A549 (cell line): ENCODE data around the gene ZNF580. TPM values are rescaled to one million over a fixed set of nuclear protein-coding genes. Genes with fewer than 3 reads are reported as not detected.

ENCODE experiments used
- ATOH8 ChIP-seq: fragments of 250-450 bp; sonication (Bioruptor Pico); IDR thresholded peaks from 2 replicates; pipeline ENCODE4 v1.5.0; 2020; ENCODE audit warnings: low read depth, mild to moderate bottlenecking, moderate library complexity
- CHD4 ChIP-seq: fragments of 200-600 bp; sonication (generic); IDR thresholded peaks from 2 replicates; pipeline ENCODE4 v1.6.1; 2016; ENCODE audit warnings: antibody characterized with exemption, mild to moderate bottlenecking, borderline replicate concordance
- CTCF ChIP-seq: fragments of >200 bp; sonication (Bioruptor Twin); formaldehyde crosslinking; IDR thresholded peaks from 3 replicates; pipeline ENCODE4 v1.5.1; 2016
- E2F6 ChIP-seq: IDR thresholded peaks from 2 replicates; pipeline ENCODE4 v1.6.1; 2012; ENCODE audit warnings: low read depth, borderline replicate concordance
- EHF ChIP-seq: fragments of 250-450 bp; sonication (Bioruptor Pico); IDR thresholded peaks from 2 replicates; pipeline ENCODE4 v1.5.0; 2020; ENCODE audit warnings: mild to moderate bottlenecking
- EP300 ChIP-seq, 2 experiments: fragments of >200 bp; sonication (Bioruptor Twin); formaldehyde crosslinking; IDR thresholded peaks; 2 replicates in 1 of 2; 3 replicates in 1 of 2; pipeline ENCODE4 v1.6.1; 2016 to 2017
- ESRRA ChIP-seq: fragments of 150-350 bp; IDR thresholded peaks from 2 replicates; pipeline ENCODE4 v1.6.1; 2014; ENCODE audit warnings: mild to moderate bottlenecking, low read length, borderline replicate concordance
- FOSL2 ChIP-seq, 2 experiments: fragments of 450-650 bp in 1 of 2; fragments of >200 bp in 1 of 2; sonication (Bioruptor Twin) in 1 of 2; formaldehyde crosslinking; IDR thresholded peaks; 2 replicates each; pipeline versions ENCODE4 v1.5.0 to v1.6.1; 2016 to 2020; ENCODE audit warnings: mild to moderate bottlenecking in 1 of 2, moderate library complexity in 1 of 2
- GATA3 ChIP-seq: IDR thresholded peaks from 2 replicates; pipeline ENCODE4 v1.6.1; 2012; ENCODE audit warnings: borderline replicate concordance
- HDAC2 ChIP-seq: fragments of 200-600 bp; sonication (generic); IDR thresholded peaks from 2 replicates; pipeline ENCODE4 v1.6.1; 2016
- HEYL ChIP-seq: fragments of 250-450 bp; sonication (Bioruptor Pico); IDR thresholded peaks from 2 replicates; pipeline ENCODE4 v1.8.0; 2021; ENCODE audit warnings: mild to moderate bottlenecking, moderate library complexity
- JUN ChIP-seq, 2 experiments: fragments of >200 bp; sonication (Bioruptor Twin); formaldehyde crosslinking; IDR thresholded peaks; 2 replicates in 1 of 2; 3 replicates in 1 of 2; pipeline ENCODE4 v1.6.1; 2016 to 2017
- JUNB ChIP-seq: fragments of >200 bp; sonication (Bioruptor Twin); formaldehyde crosslinking; IDR thresholded peaks from 2 replicates; pipeline ENCODE4 v1.6.1; 2016
- KDM5A ChIP-seq: fragments of 200-600 bp; sonication (generic); IDR thresholded peaks from 2 replicates; pipeline ENCODE4 v1.6.1; 2016; ENCODE audit warnings: antibody characterized with exemption, mild to moderate bottlenecking
- MAFK ChIP-seq: fragments of 450-650 bp; IDR thresholded peaks from 2 replicates; pipeline ENCODE4 v1.6.1; 2014; ENCODE audit not compliant: partially characterized antibody
- MAZ ChIP-seq: fragments of 150-350 bp; IDR thresholded peaks from 2 replicates; pipeline ENCODE4 v1.6.1; 2014; ENCODE audit warnings: antibody characterized with exemption, low read depth, low read length, borderline replicate concordance
- MYC ChIP-seq: IDR thresholded peaks from 2 replicates; pipeline ENCODE4 v1.6.1; 2012; ENCODE audit warnings: mild to moderate bottlenecking, inconsistent platforms, low read length, improper control_type of control experiment, borderline replicate concordance
- NFE2L2 ChIP-seq: fragments of 150-350 bp; conservative IDR thresholded peaks from 2 replicates; pipeline ENCODE4 v1.6.1; 2014; ENCODE audit warnings: low read length
- PHF8 ChIP-seq: fragments of 200-600 bp; sonication (generic); IDR thresholded peaks from 2 replicates; pipeline ENCODE4 v1.6.1; 2016; ENCODE audit warnings: low read depth, mild to moderate bottlenecking, antibody characterized with exemption, moderate library complexity, borderline replicate concordance
- POLR2AphosphoS2 ChIP-seq: conservative IDR thresholded peaks from 2 replicates; pipeline ENCODE4 v1.6.1; 2012; ENCODE audit warnings: low read length, improper control_type of control experiment, inconsistent platforms
- REST ChIP-seq: fragments of 200-600 bp; sonication (generic); IDR thresholded peaks from 2 replicates; pipeline ENCODE4 v1.6.1; 2016; ENCODE audit warnings: antibody characterized with exemption, mild to moderate bottlenecking, moderate library complexity
- RFX5 ChIP-seq: fragments of 450-650 bp; IDR thresholded peaks from 2 replicates; pipeline ENCODE4 v1.7.1; 2014; ENCODE audit warnings: antibody characterized with exemption, mild to moderate bottlenecking, moderate library complexity
- TFCP2L1 ChIP-seq: fragments of 250-450 bp; sonication (Bioruptor Pico); IDR thresholded peaks from 2 replicates; pipeline ENCODE4 v1.5.0; 2021; ENCODE audit warnings: mild to moderate bottlenecking
- ZC3H11A ChIP-seq: fragments of 450-650 bp; IDR thresholded peaks from 2 replicates; pipeline ENCODE4 v1.6.1; 2014; ENCODE audit warnings: antibody characterized with exemption, mild to moderate bottlenecking
- ZNF302 ChIP-seq: fragments of 250-450 bp; sonication (Bioruptor Pico); IDR thresholded peaks from 2 replicates; pipeline ENCODE4 v1.9.0; 2021; ENCODE audit warnings: inconsistent platforms, mild to moderate bottlenecking, moderate library complexity
- polyA plus RNA-seq, 4 experiments: library from polyadenylated mRNA; depleted of rRNA in 3 of 4; stranded (reverse); fragments of >200 nt; fragmentation: RNase III in 1 of 4; extraction: RNeasy Plus Mini Kit Qiagen cat#74134 plus additional on column Dnase treatment in 1 of 4; gene quantifications; 2 replicates in 3 of 4; 3 replicates in 1 of 4; pipeline ENCODE4 v1.2.3, GENCODE V29; 2011 to 2017

Gene ZNF580
- polyA plus RNA-seq, 2 of the 4 experiments (the other 2 are of a cell fraction), result 9.2 to 52.8 TPM

GRCh38 chr19:55605207-55605636 is 35.6 kb upstream of the ZNF580 start (continued):
- no peak for TF ChIP-seq CHD4
- no peak for TF ChIP-seq NFE2L2
- TF ChIP-seq MYC, result peak; percentile 84
- TF ChIP-seq HDAC2, result no peak
- TF ChIP-seq EP300 (IDR thresholded peaks at IDR 0.05), result no peak
- no peak for TF ChIP-seq ZC3H11A
- TF ChIP-seq PHF8, result no peak
- TF ChIP-seq JUNB, result no peak
- TF ChIP-seq ATOH8 (CRISPR knock-in tag), result no peak
- no peak for TF ChIP-seq HEYL (CRISPR knock-in tag)
- TF ChIP-seq TFCP2L1, result no peak
- TF ChIP-seq EHF (CRISPR knock-in tag), result no peak
- TF ChIP-seq RFX5, result no peak
- TF ChIP-seq JUN (IDR thresholded peaks at IDR 0.05), result 0 out of 5 replicates have a peak, but pooled peaks of 1 of the 2 experiments have one; percentile 17
- TF ChIP-seq FOSL2 (IDR thresholded peaks at IDR 0.05), result no peak
- TF ChIP-seq FOSL2 (CRISPR knock-in tag; IDR thresholded peaks at IDR 0.05), result no peak
- no peak for TF ChIP-seq REST
- TF ChIP-seq GATA3, result no peak
- no peak for TF ChIP-seq CTCF
- peak; percentile 75 for TF ChIP-seq E2F6
- TF ChIP-seq ESRRA, result no peak
- peak; percentile 71; the same call in 1 of the 2 replicates for TF ChIP-seq MAZ
- no peak for TF ChIP-seq POLR2AphosphoS2
- TF ChIP-seq MAFK, result no peak
- TF ChIP-seq ZNF302 (CRISPR knock-in tag), result no peak
- no peak for TF ChIP-seq KDM5A
